ENCODE data around the gene OTOF.

Gene OTOF

GRCh38 chr2:26483516-26483915 lies 5.6 kb upstream of the OTOF start:
- in situ Hi-C loops (cut with HindIII; ENCODE audit: low sequenced_read_pairs), result no loop called here
- TF ChIP-seq CTCF (IDR thresholded peaks at IDR 0.05; ENCODE audit: low read depth, low read length), result no peak
- H3K4me3 ChIP-seq (ENCODE audit: low read depth, low read length), result no peak overlapping the region
- no peak for DNase-seq (ENCODE audit: low read depth, low spot score)

GRCh38 chr2:26483027-26483326 lies 5.1 kb upstream of the OTOF start:
- H3K4me3 ChIP-seq (ENCODE audit: low read depth, low read length), result no peak overlapping the region
- DNase-seq (ENCODE audit: low read depth, low spot score), result no peak
- TF ChIP-seq CTCF (IDR thresholded peaks at IDR 0.05; ENCODE audit: low read depth, low read length), result no peak
- in situ Hi-C loops (cut with HindIII; ENCODE audit: low sequenced_read_pairs), result no loop called here

GRCh38 chr2:26482211-26483026 lies 4.5 kb upstream of the OTOF start:
- no peak overlapping the region for H3K4me3 ChIP-seq (ENCODE audit: low read depth, low read length)
- in situ Hi-C loops (cut with HindIII; ENCODE audit: low sequenced_read_pairs), result no loop called here
- no peak for TF ChIP-seq CTCF (IDR thresholded peaks at IDR 0.05; ENCODE audit: low read depth, low read length)
- no peak for DNase-seq (ENCODE audit: low read depth, low spot score)

- no peak overlapping the region for H3K4me3 ChIP-seq (ENCODE audit: low read depth, low read length)
- no peak for DNase-seq (ENCODE audit: low read depth, low spot score)
- TF ChIP-seq CTCF (IDR thresholded peaks at IDR 0.05; ENCODE audit: low read depth, low read length), result no peak
- in situ Hi-C loops (cut with HindIII; ENCODE audit: low sequenced_read_pairs), result no loop called here
Observed at GRCh38 chr2:26481706-26482105, 3.8 kb upstream of the OTOF start.

GRCh38 chr2:26480566-26481423 lies 2.9 kb upstream of the OTOF start:
- in situ Hi-C loops (cut with HindIII; ENCODE audit: low sequenced_read_pairs), result no loop called here
- TF ChIP-seq CTCF (IDR thresholded peaks at IDR 0.05; ENCODE audit: low read depth, low read length), result no peak

GRCh38 chr2:26479789-26480565 lies 2.1 kb upstream of the OTOF start:
- DNase-seq (ENCODE audit: low read depth, low spot score), result no peak
- TF ChIP-seq CTCF (IDR thresholded peaks at IDR 0.05; ENCODE audit: low read depth, low read length), result no peak
- in situ Hi-C loops (cut with HindIII; ENCODE audit: low sequenced_read_pairs), result no loop called here
- H3K4me3 ChIP-seq (ENCODE audit: low read depth, low read length), result no peak overlapping the region

More at GRCh38 chr2:26480566-26481423, 2.9 kb upstream of the OTOF start:
- no peak for DNase-seq (ENCODE audit: low read depth, low spot score)
- no peak overlapping the region for H3K4me3 ChIP-seq (ENCODE audit: low read depth, low read length)
